Gastrocnemius medialis (tissue), 4 donors: ENCODE measurements around the gene ADCY5.

Source experiments
- CTCF ChIP-seq, 5 experiments: fragments of 450-650 bp in 3 of 5; fragments of 200-600 bp in 2 of 5; sonication (generic) in 2 of 5; IDR thresholded peaks in 4 of 5; conservative IDR thresholded peaks in 1 of 5; 1 replicate in 4 of 5; 2 replicates in 1 of 5; pipeline ENCODE4 v1.5.1; 2016 to 2019; ENCODE audit warnings: antibody characterized with exemption in 5 of 5, mild to moderate bottlenecking in 3 of 5, moderate library complexity in 3 of 5
- POLR2A ChIP-seq, 2 donors: fragments of 450-650 bp; IDR thresholded peaks; one replicate each; pipeline ENCODE4 v1.6.1; 2017; ENCODE audit warnings: antibody characterized with exemption in 2 of 2, mild to moderate bottlenecking in 2 of 2, moderate library complexity in 2 of 2

GRCh38 chr3:123281406-123281805 lies 167.5 kb downstream of the ADCY5 start:
- TF ChIP-seq CTCF (IDR thresholded peaks at IDR 0.05 in 4 of 5, conservative IDR thresholded peaks at IDR 0.05 in 1 of 5) (no peak), POLR2A (IDR thresholded peaks at IDR 0.05) (no peak)
